HG02870 (cell line): Measurements from ENCODE around the gene GPC6.

Experiments used
- ATAC-seq: cut with Tn5 transposase; IDR thresholded peaks from one replicate; pipeline ENCODE4 v1.9.1; 2021; ENCODE audit warnings: mild to moderate bottlenecking, moderate library complexity; ENCODE audit not compliant: unreplicated experiment

Gene GPC6

GRCh38 chr13:93550236-93550635 lies 323.6 kb downstream of the GPC6 start:
- no peak for ATAC-seq

- ATAC-seq, result no peak
Measured at GRCh38 chr13:93552596-93552995, 326.0 kb downstream of the GPC6 start.

GRCh38 chr13:93554514-93554913 lies 327.9 kb downstream of the GPC6 start:
- ATAC-seq, result no peak

GRCh38 chr13:93558637-93559036 lies 332.0 kb downstream of the GPC6 start:
- ATAC-seq, result no peak

GRCh38 chr13:93559718-93560117 lies 333.1 kb downstream of the GPC6 start:
- no peak for ATAC-seq

- no peak for ATAC-seq
Measured at GRCh38 chr13:93561576-93562225, 335.1 kb downstream of the GPC6 start.

- ATAC-seq, result no peak
Measured at GRCh38 chr13:93562676-93563075, 336.1 kb downstream of the GPC6 start.

- no peak for ATAC-seq
Measured at GRCh38 chr13:93577105-93577504, 350.5 kb downstream of the GPC6 start.

- ATAC-seq, result no peak
Measured at GRCh38 chr13:93589788-93590187, 363.2 kb downstream of the GPC6 start.

GRCh38 chr13:93603043-93603442 lies 376.4 kb downstream of the GPC6 start:
- ATAC-seq, result no peak

GRCh38 chr13:93614776-93615175 lies 388.2 kb downstream of the GPC6 start:
- no peak for ATAC-seq

- ATAC-seq, result no peak
Measured at GRCh38 chr13:93620181-93620765, 393.7 kb downstream of the GPC6 start.

GRCh38 chr13:93621051-93621450 lies 394.4 kb downstream of the GPC6 start:
- ATAC-seq, result no peak

- ATAC-seq, result no peak
Measured at GRCh38 chr13:93621966-93622365, 395.4 kb downstream of the GPC6 start.

GRCh38 chr13:93624311-93624777 lies 397.7 kb downstream of the GPC6 start:
- ATAC-seq, result no peak

GRCh38 chr13:93625536-93625935 lies 398.9 kb downstream of the GPC6 start:
- ATAC-seq, result no peak

GRCh38 chr13:93628136-93628797 lies 401.7 kb downstream of the GPC6 start:
- no peak for ATAC-seq

- no peak for ATAC-seq
Measured at GRCh38 chr13:93635616-93636032, 409.0 kb downstream of the GPC6 start.

GRCh38 chr13:93637852-93638251 lies 411.2 kb downstream of the GPC6 start:
- no peak for ATAC-seq

GRCh38 chr13:93640452-93640851 lies 413.8 kb downstream of the GPC6 start:
- ATAC-seq, result no peak

GRCh38 chr13:93646245-93646644 lies 419.6 kb downstream of the GPC6 start:
- no peak for ATAC-seq

- ATAC-seq, result no peak
Measured at GRCh38 chr13:93649496-93649895, 422.9 kb downstream of the GPC6 start.
